ENCODE data around the gene TANGO6.

GRCh38 chr16:69077251-69077650 is 233.9 kb downstream of the TANGO6 start:
- no peak for TF ChIP-seq TBP (IDR thresholded peaks at IDR 0.05; ENCODE audit: low read depth, low read length)
- no peak for TF ChIP-seq GTF2F1 (IDR thresholded peaks at IDR 0.05; ENCODE audit: borderline replicate concordance, low read depth, low read length)
- no peak for TF ChIP-seq CTCF (IDR thresholded peaks at IDR 0.05; ENCODE audit: control extremely low read depth in 1 of 3, insufficient read depth in 1 of 3, low read depth in 1 of 3, low read length in 3 of 3)
- no peak for TF ChIP-seq RXRA (IDR thresholded peaks at IDR 0.05; ENCODE audit: insufficient read depth, low read depth, low read length)
- no peak for TF ChIP-seq POLR2A (IDR thresholded peaks at IDR 0.05; ENCODE audit: control extremely low read depth in 1 of 2, low read depth in 2 of 2, low read length in 2 of 2)
- TF ChIP-seq YY1 (IDR thresholded peaks at IDR 0.05; ENCODE audit: low read depth, low read length): no peak
- TF ChIP-seq POLR2AphosphoS5 (IDR thresholded peaks at IDR 0.05; ENCODE audit: low read depth, low read length): no peak
- no peak for TF ChIP-seq RNF2 (IDR thresholded peaks at IDR 0.05; ENCODE audit: borderline replicate concordance, low read depth, low read length, missing control alignments, poor library complexity, severe bottlenecking)
- TF ChIP-seq RAD21 (IDR thresholded peaks at IDR 0.05 in 1 of 2, conservative IDR thresholded peaks at IDR 0.05 in 1 of 2; ENCODE audit: low read depth in 2 of 2, low read length in 2 of 2): no peak
- TF ChIP-seq MAX (IDR thresholded peaks at IDR 0.05): no peak
